Endothelial cell of umbilical vein (primary cell): ENCODE measurements around the gene L3MBTL4. TPM values are rescaled to one million over a fixed set of nuclear protein-coding genes. Genes with fewer than 3 reads are reported as not detected.

Experiments
- BruUV-seq: library from RNA; stranded (reverse); fragments of 400-500 nt; replicated peaks from 2 replicates; lab custom pipeline; 2021; lab: Mats Ljungman, UMichigan
- CTCF ChIA-PET: fragments of 300-600, 350-600 bp; sonication (Branson Sonifier 250); formaldehyde crosslinking; loops from one replicate; lab custom pipeline; 2021; ENCODE audit warnings: antibody characterized with exemption, inconsistent platforms; lab: Charles Lee
- POLR2A ChIA-PET: fragments of 300-600, 350-600 bp; sonication (Branson Sonifier 250); formaldehyde crosslinking; loops from one replicate; lab custom pipeline; 2021; ENCODE audit warnings: antibody characterized with exemption, inconsistent platforms; lab: Charles Lee
- DNase-seq: peaks from one replicate; pipeline ENCODE4 v3.0.0-alpha.2; 2011; ENCODE audit warnings: low read depth, low spot score
- FAIRE-seq: peaks from 2 replicates; lab custom pipeline; 2011; peaks lifted over from hg19 to GRCh38; lab: Jason Lieb, UNC
- H2AFZ ChIP-seq: 2 replicates; pipeline ENCODE4 v1.6.0; 2012; ENCODE audit warnings: low read depth, low read length, control low read depth, inconsistent platforms
- H3K27ac ChIP-seq: 2 replicates; pipeline ENCODE4 v1.5.1; 2011; ENCODE audit warnings: low read depth, mild to moderate bottlenecking, control low read depth, low read length, moderate library complexity; ENCODE audit not compliant: insufficient read depth
- H3K27me3 ChIP-seq, 2 experiments: 2 replicates each; pipeline versions ENCODE4 v1.6.0 to v1.6.1; 2011; ENCODE audit warnings: low read length in 2 of 2, mixed read lengths in 1 of 2; ENCODE audit not compliant: control insufficient read depth in 2 of 2, insufficient read depth in 2 of 2
- H3K36me3 ChIP-seq, 2 experiments: 2 replicates in 1 of 2; 3 replicates in 1 of 2; pipeline ENCODE4 v1.5.1; 2011; ENCODE audit warnings: low read length in 2 of 2, mild to moderate bottlenecking in 1 of 2, moderate library complexity in 1 of 2; ENCODE audit not compliant: control insufficient read depth in 2 of 2, insufficient read depth in 2 of 2; ENCODE audit errors: extremely low read depth in 1 of 2
- H3K4me1 ChIP-seq: 3 replicates; pipeline ENCODE4 v1.5.1; 2011; ENCODE audit warnings: mild to moderate bottlenecking, low read length; ENCODE audit not compliant: control insufficient read depth, insufficient read depth; ENCODE audit errors: extremely low read depth
- H3K4me2 ChIP-seq: 2 replicates; pipeline ENCODE4 v1.6.1; 2011; ENCODE audit warnings: low read length, control low read depth, mixed read lengths; ENCODE audit not compliant: insufficient read depth
- H3K4me3 ChIP-seq, 3 experiments: fragments of 200-600 bp in 1 of 3; sonication (generic), shearing (Covaris generic) in 1 of 3; replicated peaks in 1 of 3; 2 replicates each; pipeline ENCODE4 v1.5.1; 2011 to 2016; ENCODE audit warnings: control low read depth in 3 of 3, low read length in 3 of 3, mild to moderate bottlenecking in 2 of 3, inconsistent platforms in 1 of 3, low read depth in 1 of 3, moderate library complexity in 1 of 3; ENCODE audit not compliant: insufficient read depth in 1 of 3
- H3K79me2 ChIP-seq: 2 replicates; pipeline ENCODE4 v1.6.0; 2012; ENCODE audit warnings: low read length, inconsistent platforms; ENCODE audit not compliant: control insufficient read depth, insufficient read depth
- H3K9ac ChIP-seq: replicated peaks from 2 replicates; pipeline ENCODE3; 2011; ENCODE audit warnings: low read length, control low read depth; ENCODE audit not compliant: insufficient read depth; ENCODE audit errors: extremely low read depth
- H3K9me1 ChIP-seq: replicated peaks from 3 replicates; pipeline ENCODE4 v1.6.0; 2011; ENCODE audit warnings: mild to moderate bottlenecking, low read length; ENCODE audit not compliant: control insufficient read depth, insufficient read depth; ENCODE audit errors: extremely low read depth
- H3K9me3 ChIP-seq: replicated peaks from 2 replicates; pipeline ENCODE4 v1.5.1; 2012; ENCODE audit warnings: low read length, inconsistent platforms; ENCODE audit not compliant: control insufficient read depth, insufficient read depth
- H4K20me1 ChIP-seq: replicated peaks from 2 replicates; pipeline ENCODE3; 2011; ENCODE audit warnings: mild to moderate bottlenecking, low read length; ENCODE audit not compliant: control insufficient read depth, insufficient read depth; ENCODE audit errors: extremely low read depth
- CTCF ChIP-seq, 2 donors: IDR thresholded peaks; 1 replicate in 1 of 2; 2 replicates in 1 of 2; pipeline ENCODE4 v1.5.1; 2011; ENCODE audit warnings: low read length in 2 of 2, mild to moderate bottlenecking in 2 of 2, moderate library complexity in 2 of 2, control low read depth in 1 of 2, inconsistent platforms in 1 of 2, low read depth in 1 of 2; ENCODE audit not compliant: insufficient read depth in 1 of 2; ENCODE audit errors: extremely low read depth in 1 of 2
- EZH2 ChIP-seq: IDR thresholded peaks from 2 replicates; pipeline ENCODE4 v1.6.1; 2012; ENCODE audit warnings: borderline replicate concordance, low read depth, mild to moderate bottlenecking, moderate library complexity, low read length, inconsistent platforms; ENCODE audit not compliant: severe bottlenecking
- FOS ChIP-seq: IDR thresholded peaks from 2 replicates; pipeline ENCODE4 v1.6.1; 2011; ENCODE audit warnings: mild to moderate bottlenecking, low read length, moderate library complexity, borderline replicate concordance; ENCODE audit not compliant: insufficient read depth
- GATA2 ChIP-seq: IDR thresholded peaks from 2 replicates; pipeline ENCODE4 v1.7.0; 2011; ENCODE audit warnings: low read depth, mild to moderate bottlenecking, moderate library complexity, mixed read lengths, low read length; ENCODE audit not compliant: insufficient read length, insufficient read depth
- JUN ChIP-seq: IDR thresholded peaks from 2 replicates; pipeline ENCODE4 v1.6.1; 2011; ENCODE audit warnings: borderline replicate concordance, low read depth; ENCODE audit not compliant: insufficient read length, insufficient read depth
- MAX ChIP-seq: IDR thresholded peaks from 2 replicates; pipeline ENCODE4 v1.6.1; 2011; ENCODE audit not compliant: insufficient read depth, insufficient read length
- MYC ChIP-seq: IDR thresholded peaks from one replicate; pipeline ENCODE4 v1.6.1; 2011; ENCODE audit warnings: mild to moderate bottlenecking, low read depth, low read length
- POLR2A ChIP-seq: IDR thresholded peaks from 2 replicates; pipeline ENCODE4 v1.6.1; 2012; ENCODE audit warnings: low read depth, mild to moderate bottlenecking, control low read depth, low read length
- POLR2AphosphoS5 ChIP-seq: IDR thresholded peaks from 2 replicates; pipeline ENCODE4 v1.6.1; 2012; ENCODE audit warnings: low read depth, mild to moderate bottlenecking, control low read depth, low read length, moderate library complexity; ENCODE audit not compliant: insufficient read depth
- dilution Hi-C: fragments of 300-500 bp; cut with MboI; formaldehyde crosslinking; loops from one replicate; pipeline ENCODE4 v1.15.0; 2019; ENCODE audit warnings: low sequenced_read_pairs; ENCODE audit not compliant: extremely low pct_ligation_motif_present
- intact Hi-C: fragments of 100-400 bp; cut with micrococcal nuclease; formaldehyde crosslinking; loops from one replicate; pipeline ENCODE4 v1.10.0; 2022
- polyA plus RNA-seq, 4 experiments: library from polyadenylated mRNA; depleted of rRNA in 3 of 4; stranded (reverse) in 3 of 4; unstranded in 1 of 4; fragments of >200 nt; gene quantifications; 2 replicates each; pipeline versions ENCODE4 v1.2.1 to v1.2.3, GENCODE V29; 2011 to 2012; ENCODE audit warnings: missing spikeins in 1 of 4
- total RNA-seq: library from RNA; stranded (reverse); gene quantifications from 2 replicates; pipeline ENCODE4 v1.2.3, GENCODE V29; 2021

L3MBTL4 gene
- total and polyA plus RNA-seq, 2 donors (not counting 3 experiments of a cell fraction or from before 2014, with no cell fraction given), result 0.80 TPM; not detected in 1

GRCh38 chr18:6368017-6368416 is 46.7 kb downstream of the L3MBTL4 start:
- Histone ChIP-seq H3K4me1 (no peaks in the 10 kb centered on the region), H3K27me3 (no peaks in the 10 kb centered on the region), H3K9ac (no peak overlapping the region), H3K9me3 (no peaks in the 10 kb centered on the region), H3K4me3 (no peak overlapping the region), H3K27ac (no peak overlapping the region), H3K9me1 (no peaks in the 10 kb centered on the region), H3K79me2 (no peaks in the 10 kb centered on the region), H3K4me2 (no peak overlapping the region), H2AFZ (no peak overlapping the region), H3K36me3 (no peaks in the 10 kb centered on the region), H4K20me1 (no peaks in the 10 kb centered on the region)
- intact Hi-C loops (no loop called here), dilution Hi-C loops (no loop called here)
- no peak for FAIRE-seq
- no peak for DNase-seq
- no TSS peak for BruUV-seq
- ChIA-PET POLR2A (no interaction called here), CTCF (no interaction called here)
- TF ChIP-seq MAX (no peak), CTCF (IDR thresholded peaks at IDR 0.05; ENCODE audit: extremely low read depth in 1 of 2, insufficient read depth in 1 of 2, low read depth in 1 of 2, low read length in 2 of 2) (no peak), EZH2 (no peak), MYC (no peak), POLR2AphosphoS5 (no peak), JUN (no peak), GATA2 (no peak), POLR2A (no peak), FOS (no peak)
